HG03103 (cell line): ENCODE results near the gene MYH3.

Experiments
- ATAC-seq: cut with Tn5 transposase; IDR thresholded peaks from one replicate; pipeline ENCODE4 v1.9.1; 2021; ENCODE audit warnings: low read depth; ENCODE audit not compliant: unreplicated experiment

Gene MYH3

DNA sequence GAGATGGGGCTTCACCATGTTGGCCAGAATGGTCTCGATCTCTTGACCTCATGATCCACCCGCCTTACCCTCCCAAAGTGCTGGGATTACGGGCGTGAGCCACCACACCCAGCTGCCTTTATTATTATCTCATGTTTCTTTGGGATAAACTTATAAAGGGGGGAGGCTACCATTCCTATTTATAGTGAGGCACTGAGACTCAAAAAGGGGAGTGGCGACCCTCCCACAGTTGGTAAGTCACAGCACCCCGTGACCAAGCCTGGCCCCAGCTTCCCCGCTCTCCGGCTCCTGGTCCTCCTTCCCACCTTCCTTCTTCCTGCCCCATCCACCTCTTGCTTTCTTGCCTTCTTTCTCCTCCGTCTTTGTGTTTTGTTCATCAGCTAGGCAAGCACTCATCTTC, 5.2 kb downstream of the MYH3 start:
- no peak for ATAC-seq

DNA sequence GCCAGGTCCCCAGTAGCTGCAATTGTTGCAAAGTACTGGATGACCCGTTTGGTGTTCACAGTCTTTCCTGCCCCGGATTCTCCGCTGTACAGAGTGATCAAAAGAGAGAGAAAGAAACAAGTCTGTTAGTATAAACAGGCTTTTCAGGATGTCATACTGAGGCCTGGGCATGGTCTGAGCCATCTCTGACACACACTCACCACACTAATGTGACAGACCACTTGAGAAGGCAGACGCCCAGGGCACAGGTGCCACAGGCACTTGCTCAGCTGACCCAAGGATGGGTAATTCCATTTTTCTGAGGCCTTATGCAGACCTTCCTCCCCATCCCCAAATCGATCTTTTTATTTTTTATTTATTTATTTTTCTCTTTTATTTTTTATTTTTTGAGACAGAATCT, 7.5 kb downstream of the MYH3 start:
- no peak for ATAC-seq

DNA sequence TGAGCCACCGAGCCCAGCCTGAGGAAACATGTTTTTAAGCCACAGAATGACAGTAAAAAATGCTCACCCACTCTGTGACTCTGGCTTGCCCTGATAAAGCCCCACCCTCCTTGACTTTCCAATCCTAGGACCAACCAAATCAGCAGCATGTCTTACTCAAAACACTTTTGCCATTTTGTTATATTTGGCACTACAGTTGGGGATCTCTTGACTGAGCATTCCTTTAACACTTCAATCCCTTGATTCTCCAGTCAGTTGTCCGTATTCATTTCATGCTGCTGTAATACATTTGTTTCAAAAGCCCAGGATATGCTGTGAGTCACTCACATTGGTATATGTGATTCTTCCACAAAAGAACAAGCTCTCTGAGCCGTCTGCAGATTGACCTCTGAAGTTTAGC, 8.2 kb downstream of the MYH3 start:
- ATAC-seq, result no peak

DNA sequence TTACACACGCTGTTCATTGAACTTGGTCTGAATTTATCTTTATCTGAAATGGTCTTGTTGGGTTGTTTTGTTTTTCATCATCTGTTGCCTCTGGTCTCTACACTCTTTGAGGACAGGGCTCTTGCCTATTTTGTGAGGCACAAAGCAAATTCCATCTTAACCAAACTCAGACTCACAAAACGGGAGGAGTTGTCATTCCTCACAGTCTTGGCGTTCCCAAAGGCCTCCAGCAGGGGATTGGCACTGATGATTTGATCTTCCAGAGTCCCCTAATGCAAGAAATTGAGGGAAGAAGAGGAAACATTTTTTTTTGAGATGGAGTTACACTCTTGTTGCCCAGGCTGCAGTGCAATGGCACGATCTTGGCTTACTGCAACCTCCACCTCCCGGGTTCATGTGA, 8.7 kb downstream of the MYH3 start:
- ATAC-seq, result no peak

DNA sequence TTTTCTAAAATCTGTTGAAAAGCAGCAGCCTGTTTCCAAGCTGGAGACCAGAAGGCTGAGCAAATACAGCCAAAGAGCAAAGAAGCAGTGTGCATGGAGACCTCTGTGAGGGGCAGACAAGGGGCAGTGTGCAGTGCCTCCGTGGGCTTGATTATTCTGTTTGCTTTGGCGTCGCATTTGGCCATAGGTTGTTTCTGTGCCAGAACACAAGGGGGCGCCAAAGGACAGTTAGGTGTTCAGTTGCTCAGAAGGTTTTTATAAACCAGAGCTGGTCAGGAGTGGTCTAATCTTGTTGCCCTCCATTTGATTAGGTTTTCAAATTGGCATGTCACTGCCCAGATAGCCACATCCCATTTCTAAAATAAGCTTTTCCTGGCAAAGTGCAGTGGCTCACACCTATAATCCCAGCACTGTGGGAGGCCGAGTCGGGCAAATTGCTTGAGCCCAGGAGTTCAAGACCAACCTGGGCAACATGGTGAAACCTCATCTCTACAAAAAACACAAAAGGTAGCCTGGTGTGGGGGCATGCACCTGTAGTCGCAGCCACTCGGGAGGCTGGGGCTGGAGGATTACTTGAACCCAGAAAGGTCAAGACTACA, 10.6 kb downstream of the MYH3 start:
- no peak for ATAC-seq

DNA sequence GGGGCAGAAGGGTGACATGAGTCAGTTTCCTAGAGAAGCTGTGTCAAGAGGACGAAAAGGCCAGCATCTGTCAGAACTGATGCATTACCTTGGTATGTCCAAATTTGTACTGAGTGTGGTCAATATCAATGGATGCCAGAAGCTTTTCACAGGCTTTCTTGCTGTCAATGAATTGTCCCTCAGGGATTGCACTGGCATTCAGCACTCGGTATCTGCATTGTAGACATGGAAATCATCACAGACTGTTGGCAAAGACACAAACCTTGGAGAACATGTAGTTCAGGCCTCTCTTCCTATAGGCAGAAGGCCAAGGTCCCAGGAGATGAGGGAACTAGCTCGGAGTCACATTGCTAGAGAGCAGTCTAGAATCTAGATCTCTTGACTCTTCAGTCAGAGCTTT, 16.6 kb downstream of the MYH3 start:
- no peak for ATAC-seq

DNA sequence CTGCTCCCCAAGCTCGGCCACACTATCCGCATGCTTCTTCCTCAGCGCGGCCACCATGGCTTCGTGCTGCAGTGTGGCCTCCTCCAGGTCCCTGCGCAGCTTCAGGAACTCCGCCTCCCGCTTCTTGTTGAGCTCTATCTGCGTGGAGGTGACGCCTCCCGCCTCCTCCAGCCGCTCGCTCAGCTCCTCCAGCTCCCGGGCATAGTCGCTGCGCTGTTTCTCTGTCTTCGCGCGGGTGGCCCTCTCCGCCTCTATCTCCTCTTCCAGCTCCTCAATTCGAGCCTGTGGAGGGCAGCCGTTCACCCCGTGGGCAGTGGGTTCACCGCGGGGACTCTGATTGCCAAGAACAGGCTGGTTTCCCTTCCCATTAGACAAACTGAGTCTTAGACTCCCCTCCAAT, 19.0 kb downstream of the MYH3 start:
- ATAC-seq, result no peak

DNA sequence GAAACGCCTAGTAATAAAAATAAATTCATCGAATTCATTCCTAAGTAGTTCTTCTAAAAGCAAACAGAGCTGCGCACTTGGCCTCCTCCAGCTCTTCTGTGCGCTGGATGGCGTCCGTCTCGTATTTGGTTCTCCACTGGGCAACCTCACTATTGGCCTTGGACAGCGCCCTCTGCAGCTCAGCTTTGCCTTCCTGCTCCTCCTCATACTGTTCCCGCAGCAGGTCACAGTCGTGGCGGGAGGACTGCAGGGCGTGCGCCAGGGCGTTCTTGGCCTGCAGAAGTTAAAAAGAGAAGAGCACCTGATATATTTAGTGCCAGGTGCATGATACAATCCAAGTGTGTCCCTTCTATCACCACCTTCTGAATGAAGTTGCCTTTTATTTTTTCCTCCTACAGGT, 21.8 kb downstream of the MYH3 start:
- ATAC-seq, result no peak

DNA sequence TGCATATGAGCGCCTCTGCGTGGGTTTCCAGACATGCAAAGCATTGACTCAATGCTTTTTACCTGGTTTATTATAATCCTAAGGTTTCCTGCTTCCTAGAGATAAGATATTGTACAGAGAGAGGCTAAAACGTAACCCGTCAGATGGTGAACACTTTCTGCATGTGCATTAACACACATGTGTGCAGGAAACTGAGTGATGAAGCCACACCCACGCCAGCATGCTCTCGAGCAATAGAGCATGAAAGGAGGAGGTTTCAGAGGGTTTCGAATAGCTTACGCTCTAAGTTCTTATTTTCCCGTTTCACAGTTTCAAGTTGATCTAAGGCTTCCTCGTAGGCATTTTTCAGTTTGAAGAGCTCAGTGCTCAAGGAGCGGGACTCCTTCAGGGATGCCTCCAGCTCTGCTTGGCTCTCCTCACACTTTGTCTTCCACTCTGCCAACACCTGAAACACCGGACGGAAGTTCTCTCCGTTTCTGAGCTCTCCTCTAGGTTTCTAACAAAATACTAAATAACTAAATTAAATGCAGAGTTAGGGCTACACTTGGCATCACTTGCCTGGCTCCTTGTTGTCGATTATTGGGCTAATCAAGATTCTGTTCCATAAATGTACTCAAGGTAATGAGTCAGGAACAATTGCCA, 23.2 kb downstream of the MYH3 start:
- peak; percentile 95 for ATAC-seq

DNA sequence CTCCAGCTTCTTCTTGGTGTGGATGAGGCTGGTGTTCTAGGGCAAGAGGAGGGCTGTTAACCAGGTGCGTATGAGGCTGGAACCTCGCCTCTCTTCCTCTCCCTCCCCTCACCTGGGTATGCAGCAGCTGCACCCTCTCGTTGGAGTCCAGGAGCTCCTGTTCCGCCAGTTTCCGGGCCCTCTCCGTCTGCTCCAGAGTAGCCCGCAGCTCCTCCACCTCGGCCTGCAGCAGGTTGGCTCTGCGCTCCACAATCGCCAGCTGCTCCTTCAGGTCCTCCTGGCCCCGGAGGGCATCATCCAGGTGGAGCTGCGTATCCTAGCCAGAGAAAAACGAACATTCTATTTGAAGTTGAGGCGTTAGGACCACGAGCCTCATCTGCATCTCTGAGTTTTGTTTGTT, 25.4 kb downstream of the MYH3 start:
- ATAC-seq, result no peak

DNA sequence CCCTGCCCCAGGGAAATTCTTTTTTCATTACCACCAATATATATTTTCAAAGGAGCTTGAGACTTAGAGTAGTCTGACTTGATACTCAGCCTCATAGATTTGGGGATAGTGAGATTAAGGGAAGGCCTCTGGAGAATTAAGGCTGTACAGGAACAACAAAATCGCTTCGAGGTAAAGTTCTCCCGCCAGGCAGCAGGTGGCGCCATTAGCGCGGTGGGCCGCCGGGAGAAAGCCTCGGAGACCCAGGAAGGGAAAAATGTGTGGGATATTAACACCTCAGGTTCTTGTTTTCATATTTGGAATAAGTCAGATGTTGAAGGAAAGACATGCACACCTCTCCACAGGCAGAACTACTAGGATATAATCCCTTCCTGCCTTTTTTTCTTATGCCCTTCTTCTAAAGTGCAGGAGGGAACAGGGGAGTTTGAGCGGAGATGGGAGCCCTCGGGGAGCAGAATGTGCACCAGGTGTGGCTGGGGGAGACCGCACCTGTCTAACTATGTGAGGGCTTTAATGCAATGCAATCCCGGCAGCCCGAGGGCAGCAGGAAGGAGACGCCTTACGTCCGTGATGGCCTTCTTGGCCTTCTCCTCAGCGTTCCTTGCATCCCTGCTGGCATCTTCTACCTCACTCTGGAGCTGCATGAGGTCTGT, 25.9 kb downstream of the MYH3 start:
- ATAC-seq, result no peak

DNA sequence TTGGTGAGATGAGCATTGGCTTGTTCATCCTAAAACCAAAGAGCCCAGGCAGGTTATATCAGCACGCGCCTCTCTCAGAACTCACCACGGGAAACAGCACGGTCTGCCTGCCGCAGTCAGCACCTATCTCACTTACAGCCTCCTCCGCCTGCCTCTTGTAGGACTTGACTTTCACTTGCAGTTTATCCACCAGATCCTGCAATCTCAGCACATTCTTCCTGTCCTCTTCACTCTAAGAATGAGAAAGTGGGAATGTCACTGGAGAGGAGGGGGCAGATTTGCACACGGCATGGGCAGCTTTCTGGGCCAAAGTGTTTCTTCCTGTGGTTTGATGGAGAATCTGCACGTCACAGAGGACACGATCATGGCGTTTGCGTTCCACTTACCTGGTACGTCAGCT, 27.4 kb downstream of the MYH3 start:
- no peak for ATAC-seq

DNA sequence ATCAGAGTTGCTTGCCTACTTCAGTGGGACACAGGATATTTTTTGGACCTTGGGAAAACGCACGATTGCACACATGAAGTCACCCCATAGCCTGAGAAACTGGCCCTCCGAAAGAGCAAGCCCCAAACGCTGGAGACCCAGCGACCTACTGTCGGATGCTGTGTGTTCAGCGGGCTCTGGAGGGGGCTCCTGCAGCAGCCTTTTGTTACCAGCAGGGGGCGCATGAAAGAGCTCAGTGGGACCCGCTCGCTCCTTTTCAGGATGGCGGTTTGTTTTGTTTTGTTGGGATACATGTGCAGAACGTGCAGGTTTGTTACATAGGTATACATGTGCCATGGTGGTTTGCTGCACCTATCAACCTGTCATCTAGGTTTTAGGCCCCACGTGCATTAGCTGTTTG, 28.4 kb downstream of the MYH3 start:
- no peak for ATAC-seq

DNA sequence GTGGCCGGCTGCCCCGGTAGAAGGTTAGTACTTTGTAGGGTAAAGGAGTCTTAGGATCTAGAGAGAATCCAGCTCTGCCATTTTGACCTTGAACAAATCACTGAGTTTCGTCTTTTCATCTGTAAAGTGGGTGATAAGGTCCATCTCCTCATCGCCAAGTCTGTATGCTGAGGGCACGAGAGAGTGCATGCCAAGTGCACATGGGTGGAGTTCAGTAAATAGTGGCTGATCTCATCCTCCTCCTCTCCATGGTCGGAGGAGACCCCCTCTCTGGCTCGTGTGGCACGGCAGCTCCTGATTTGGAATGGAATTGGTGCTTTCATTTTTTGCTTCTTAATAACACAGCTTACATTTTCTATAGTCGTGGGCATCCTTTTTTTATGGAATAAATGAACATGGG, 30.7 kb downstream of the MYH3 start:
- no peak for ATAC-seq

DNA sequence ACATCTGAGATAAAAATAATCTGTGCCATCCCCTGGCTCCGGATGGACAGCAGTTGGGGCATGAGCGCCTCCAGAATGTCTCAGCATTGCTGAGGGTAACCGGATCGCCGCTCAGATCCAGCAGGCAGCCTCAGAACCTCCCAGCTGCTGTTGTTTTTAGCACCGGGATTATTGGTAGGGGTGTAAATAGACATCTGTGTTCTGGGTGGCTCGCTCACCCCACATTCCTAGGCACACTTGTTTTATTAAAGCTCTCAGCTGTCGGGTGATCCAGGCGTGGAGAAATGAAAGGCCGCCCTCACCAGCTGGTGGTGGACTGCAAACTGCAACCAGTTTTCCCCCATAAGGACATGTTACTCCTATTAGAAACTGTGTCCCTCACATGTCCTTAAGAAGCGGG, 32.1 kb downstream of the MYH3 start:
- ATAC-seq, result no peak

DNA sequence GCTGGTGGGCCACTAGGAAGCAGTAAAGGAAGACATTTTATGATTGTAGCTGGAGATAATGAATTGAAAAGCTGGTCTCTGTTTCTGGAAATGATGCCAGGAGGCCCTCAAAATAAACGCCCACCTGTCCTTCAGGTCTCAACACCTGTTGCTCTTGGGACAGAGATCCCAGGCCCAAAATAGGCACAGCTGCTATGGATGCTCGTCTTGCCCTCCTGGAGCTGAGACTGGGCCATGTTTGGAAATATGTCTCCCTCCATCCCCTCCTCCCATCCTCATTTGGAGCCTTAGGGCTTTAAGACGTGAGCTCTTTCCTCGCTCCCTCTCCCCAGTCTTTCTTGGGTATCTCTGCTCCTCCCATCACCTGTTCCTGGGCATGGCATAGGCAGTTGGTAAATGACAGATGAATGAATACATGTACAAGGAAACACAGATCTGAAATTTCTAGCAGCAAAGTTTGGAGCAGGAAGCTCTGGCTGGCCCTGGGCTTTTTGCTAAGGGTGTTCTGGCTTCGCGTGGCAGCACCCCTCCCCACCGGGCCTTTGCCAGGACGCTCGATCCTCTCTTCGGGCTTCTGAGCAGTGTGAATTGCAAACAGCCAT, 33.3 kb downstream of the MYH3 start:
- ATAC-seq, result no peak

DNA sequence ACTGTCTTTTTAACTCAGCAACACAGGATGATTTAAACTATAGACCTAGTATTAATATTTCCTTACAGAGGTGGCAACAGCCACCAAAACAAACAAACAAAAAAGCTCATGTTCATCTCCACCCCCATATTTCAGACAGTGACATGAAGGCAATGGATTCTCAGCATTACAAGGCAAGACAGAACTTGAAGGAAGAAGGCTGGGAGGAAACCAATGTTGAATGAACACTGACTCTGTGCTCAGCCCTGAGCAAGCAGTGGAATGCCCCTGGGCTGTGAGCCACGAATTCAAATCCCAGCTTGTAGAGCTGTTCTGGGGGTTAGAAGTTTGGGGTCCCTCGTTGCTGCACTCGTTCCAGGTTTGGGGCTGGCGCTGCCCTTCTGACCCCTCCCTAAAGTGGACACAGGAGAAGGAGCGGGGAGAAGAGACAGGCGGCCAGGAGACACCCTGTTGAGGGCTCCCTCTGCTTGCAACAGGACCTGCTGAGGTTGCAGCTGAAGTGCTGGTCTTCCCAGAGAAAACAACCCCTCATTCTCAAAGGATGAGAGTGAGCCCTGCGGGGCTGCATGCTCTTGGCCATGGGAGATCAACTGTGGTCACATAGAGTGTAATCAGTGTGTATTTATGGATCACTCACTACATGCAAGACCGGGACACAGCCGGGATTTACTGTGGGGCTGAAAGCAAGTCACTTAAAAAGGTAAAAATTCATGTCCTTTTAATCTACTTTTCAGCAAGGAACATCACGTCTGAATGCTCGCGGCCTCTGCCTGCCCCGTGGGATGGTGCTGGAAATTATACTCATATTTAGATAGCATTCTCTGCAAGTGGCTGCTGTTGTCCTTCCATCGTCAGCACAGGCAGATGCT, 34.3 kb downstream of the MYH3 start:
- no peak for ATAC-seq

DNA sequence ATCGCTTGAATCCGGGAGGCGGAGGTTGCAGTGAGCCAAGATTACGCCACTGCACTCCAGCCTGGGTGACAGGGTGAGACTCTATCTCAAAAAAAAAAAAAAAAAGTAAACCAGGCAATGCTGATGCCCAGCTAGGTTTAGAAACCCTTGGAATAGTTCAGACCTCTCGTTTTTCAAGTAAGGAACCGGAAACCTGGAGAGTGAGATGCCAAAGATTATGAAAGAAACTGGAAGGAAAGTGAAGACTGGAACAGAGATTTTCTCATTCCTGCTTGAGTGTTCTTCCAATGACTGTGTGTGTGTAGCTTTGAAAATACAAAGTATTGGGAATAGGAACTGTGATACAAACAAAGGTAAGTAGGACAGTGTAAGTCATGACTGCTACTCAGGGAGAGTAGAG, 35.7 kb downstream of the MYH3 start:
- no peak for ATAC-seq

DNA sequence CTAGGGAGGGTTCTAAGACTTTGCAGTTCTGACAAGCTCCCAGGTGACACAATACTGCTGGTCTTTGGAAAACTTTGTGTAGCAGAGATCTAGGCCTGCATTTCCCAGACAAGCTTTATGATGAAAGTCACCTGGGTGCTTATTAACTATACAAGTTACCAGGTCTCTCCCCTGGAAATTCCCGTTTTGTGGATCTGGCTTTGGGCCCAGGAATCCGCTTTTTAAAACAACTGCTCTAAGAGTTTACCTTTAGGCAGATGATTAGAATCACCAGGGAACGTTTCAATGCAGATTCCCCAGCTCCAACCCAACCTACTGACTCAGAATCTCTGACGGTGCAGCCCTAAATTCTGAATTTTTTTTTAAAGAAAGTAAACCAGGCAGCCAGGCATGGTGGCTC, 36.3 kb downstream of the MYH3 start:
- no peak for ATAC-seq

DNA sequence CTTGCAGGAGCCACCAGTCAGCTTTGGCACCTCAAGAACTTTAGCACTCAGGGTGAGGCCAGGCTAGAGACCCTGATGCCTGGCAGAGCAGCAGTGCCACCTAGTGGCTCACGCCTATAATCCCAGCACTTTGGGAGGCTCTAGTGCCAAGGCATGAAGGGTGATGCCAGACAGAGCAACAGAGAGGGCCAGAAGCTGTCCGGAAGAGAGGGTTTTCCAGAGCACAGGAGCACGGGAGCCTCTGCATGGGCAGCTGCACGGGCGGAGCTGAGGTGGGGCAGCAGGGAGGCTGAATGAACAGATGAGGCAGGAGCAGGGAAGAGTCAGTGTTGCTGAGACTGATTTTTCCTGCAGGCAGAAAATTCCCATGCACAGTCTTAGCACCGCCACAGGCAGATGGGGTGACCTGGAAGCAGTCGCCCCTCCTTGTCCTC, 38.9 kb downstream of the MYH3 start:
- peak; percentile 68 for ATAC-seq

DNA sequence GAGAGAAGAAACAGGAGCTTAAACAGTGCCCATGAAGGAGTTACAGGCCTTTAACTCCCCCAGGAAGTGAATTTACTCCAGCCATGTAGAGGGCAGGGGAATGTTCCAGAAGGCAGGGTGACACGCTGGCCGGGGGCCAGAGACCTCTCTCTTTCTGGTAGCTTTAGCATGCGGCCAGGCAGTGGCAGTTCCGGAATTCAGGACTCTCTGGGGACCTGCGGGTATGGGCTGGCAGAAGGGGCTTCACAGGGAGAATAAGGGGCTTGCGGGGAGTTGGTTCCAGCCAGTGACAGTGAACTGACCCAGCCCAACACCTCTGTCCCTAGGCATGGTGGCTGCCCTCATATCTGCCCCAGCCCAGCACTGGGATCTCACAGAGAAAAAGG, 40.0 kb downstream of the MYH3 start:
- ATAC-seq, result no peak
